Thyroid gland (tissue), 4 donors: ENCODE results near the gene FN3K. TPM values are rescaled to one million over a fixed set of nuclear protein-coding genes. Genes with fewer than 3 reads are reported as not detected.

Experiments used
- DNase-seq, 2 donors: peaks; one replicate each; pipeline ENCODE4 v3.0.0-alpha.2; 2019
- H3K27ac ChIP-seq, 3 donors: fragments of 200-600 bp; sonication (generic); 1 replicate in 2 of 3; 2 replicates in 1 of 3; pipeline ENCODE4 v1.5.1; 2016 to 2019; ENCODE audit warnings: mild to moderate bottlenecking in 1 of 3, moderate library complexity in 1 of 3
- H3K27me3 ChIP-seq: fragments of 200-600 bp; sonication (generic); one replicate; pipeline ENCODE4 v1.5.1; 2019
- H3K36me3 ChIP-seq, 2 donors: fragments of 200-600 bp; sonication (generic); one replicate each; pipeline ENCODE4 v1.5.1; 2016 to 2019
- H3K4me1 ChIP-seq, 2 donors: fragments of 200-600 bp; sonication (generic); one replicate each; pipeline ENCODE4 v1.5.1; 2017 to 2019
- H3K4me3 ChIP-seq, 3 donors: fragments of 200-600 bp; sonication (generic); replicated peaks in 1 of 3; 1 replicate in 2 of 3; 2 replicates in 1 of 3; pipeline ENCODE4 v1.5.1; 2016; ENCODE audit warnings: mild to moderate bottlenecking in 1 of 3
- H3K9me3 ChIP-seq: fragments of 200-600 bp; sonication (generic); one replicate; pipeline ENCODE4 v1.5.1; 2017
- POLR2A ChIP-seq, 2 donors: fragments of 450-650 bp; IDR thresholded peaks; one replicate each; pipeline ENCODE4 v1.6.1; 2017; ENCODE audit warnings: antibody characterized with exemption in 2 of 2, mild to moderate bottlenecking in 2 of 2, moderate library complexity in 1 of 2
- WGBS, 2 donors: methylation state at CpG; one replicate each; pipeline ENCODE4 v1.1.5; 2017; 5-methylcytosine and 5-hydroxymethylcytosine counted together
- intact Hi-C: fragments of 100-400 bp; cut with DNase I; formaldehyde crosslinking; loops from one replicate; pipeline ENCODE4 v1.15.1; 2023
- total RNA-seq, 4 donors: library from RNA; depleted of rRNA; stranded (reverse); fragments of >200 nt; gene quantifications; one replicate each; pipeline ENCODE4 v1.2.3, GENCODE V29; 2016
- TF ChIP-seq, protein P1 (sequence below), 6 experiments: fragments of 200-600 bp in 3 of 6; fragments of 450-650 bp in 3 of 6; sonication (generic) in 3 of 6; IDR thresholded peaks; one replicate each; pipeline ENCODE4 v1.5.1; 2016 to 2019; ENCODE audit warnings: antibody characterized with exemption in 6 of 6, mild to moderate bottlenecking in 2 of 6, inconsistent platforms in 1 of 6, moderate library complexity in 1 of 6

Gene FN3K
- total RNA-seq, 4 donors from 2014 or later = 7.2 to 13.3 (median 12.0) TPM

DNA sequence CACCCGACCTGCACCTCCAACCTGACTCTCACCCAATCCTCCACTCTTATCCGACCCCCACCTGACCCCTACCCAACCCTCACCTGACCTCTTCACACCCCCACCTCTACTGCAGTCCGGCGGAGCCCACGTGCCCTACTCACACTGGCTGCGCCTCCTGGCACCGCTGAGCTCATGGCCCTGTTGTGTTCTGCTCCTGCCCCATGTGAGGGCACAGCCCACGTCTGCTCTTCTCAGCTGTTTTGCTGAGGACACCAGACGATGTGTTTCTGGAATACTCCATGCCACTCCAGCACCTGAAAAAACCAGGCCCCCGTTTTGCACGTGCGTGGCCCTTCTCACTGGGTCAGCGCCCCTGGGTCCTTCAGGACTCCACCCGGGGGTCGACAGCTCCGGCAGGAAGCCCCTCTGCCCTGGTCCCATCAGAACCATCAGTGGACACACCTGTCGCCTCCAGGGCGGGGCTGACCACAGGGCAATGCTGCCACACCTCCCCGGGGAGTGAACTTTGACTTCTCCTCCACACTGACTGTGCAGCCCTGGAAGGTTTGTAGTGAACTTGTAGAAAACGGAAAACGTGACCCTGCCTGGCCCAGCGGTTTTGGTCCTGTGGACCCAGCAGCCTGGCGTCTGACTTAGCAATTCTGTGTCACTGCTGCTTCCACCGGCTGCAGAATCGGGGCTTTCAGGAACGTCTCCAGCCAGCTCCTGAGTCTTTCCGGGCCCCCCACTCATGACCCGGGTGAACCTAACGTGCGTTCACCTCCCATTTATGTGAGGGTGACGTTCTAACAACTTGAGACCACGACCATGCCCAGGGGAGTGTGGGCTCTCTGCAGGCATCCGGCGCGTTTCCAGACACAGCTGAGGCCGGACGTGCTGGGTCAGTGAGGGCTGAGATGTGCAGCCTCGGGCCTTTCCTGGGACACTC, 31.2 kb upstream of the FN3K start:
- TF ChIP-seq, protein P1, sequence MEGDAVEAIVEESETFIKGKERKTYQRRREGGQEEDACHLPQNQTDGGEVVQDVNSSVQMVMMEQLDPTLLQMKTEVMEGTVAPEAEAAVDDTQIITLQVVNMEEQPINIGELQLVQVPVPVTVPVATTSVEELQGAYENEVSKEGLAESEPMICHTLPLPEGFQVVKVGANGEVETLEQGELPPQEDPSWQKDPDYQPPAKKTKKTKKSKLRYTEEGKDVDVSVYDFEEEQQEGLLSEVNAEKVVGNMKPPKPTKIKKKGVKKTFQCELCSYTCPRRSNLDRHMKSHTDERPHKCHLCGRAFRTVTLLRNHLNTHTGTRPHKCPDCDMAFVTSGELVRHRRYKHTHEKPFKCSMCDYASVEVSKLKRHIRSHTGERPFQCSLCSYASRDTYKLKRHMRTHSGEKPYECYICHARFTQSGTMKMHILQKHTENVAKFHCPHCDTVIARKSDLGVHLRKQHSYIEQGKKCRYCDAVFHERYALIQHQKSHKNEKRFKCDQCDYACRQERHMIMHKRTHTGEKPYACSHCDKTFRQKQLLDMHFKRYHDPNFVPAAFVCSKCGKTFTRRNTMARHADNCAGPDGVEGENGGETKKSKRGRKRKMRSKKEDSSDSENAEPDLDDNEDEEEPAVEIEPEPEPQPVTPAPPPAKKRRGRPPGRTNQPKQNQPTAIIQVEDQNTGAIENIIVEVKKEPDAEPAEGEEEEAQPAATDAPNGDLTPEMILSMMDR (IDR thresholded peaks at IDR 0.05) = no peak
- TF ChIP-seq POLR2A (IDR thresholded peaks at IDR 0.05) = no peak
- Histone ChIP-seq H3K27ac (no peak overlapping the region), H3K4me1 (peaks cover 0 to 2% of the 10 kb centered on the region in 2 donors), H3K9me3 (no peaks in the 10 kb centered on the region), H3K36me3 (no peaks in the 10 kb centered on the region), H3K27me3 (no peaks in the 10 kb centered on the region), H3K4me3 (no peak overlapping the region)
- 64 to 67% methylated on average over 29 to 38 of the region's 38 CpGs for WGBS, 2 donors
- no peak for DNase-seq
- intact Hi-C loops = no loop called here

DNA sequence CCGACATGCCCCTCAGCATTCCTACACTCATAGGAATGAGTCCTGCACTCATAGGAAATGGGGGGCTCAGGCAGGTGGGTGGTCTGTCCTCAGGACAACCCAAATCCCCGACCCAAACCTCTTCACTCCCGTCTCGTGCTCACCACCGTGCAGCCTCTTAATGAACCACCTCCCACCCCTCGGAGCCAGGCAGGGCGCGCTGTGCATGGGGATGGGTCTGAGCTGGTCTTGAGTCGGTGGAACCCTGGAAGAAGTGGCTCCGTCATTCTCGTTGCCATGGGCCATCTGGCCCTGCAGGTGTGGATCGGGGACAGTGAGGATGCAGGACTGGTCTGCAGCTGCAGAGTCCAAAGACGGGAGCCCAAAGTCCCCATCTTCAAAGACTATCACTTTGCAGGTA, 30.5 kb upstream of the FN3K start:
- H3K9me3 ChIP-seq = no peaks in the 10 kb centered on the region
- no peaks in the 10 kb centered on the region for H3K36me3 ChIP-seq
- WGBS, 2 donors = 77 to 85% methylated on average over 10 to 13 of the region's 13 CpGs
- no peaks in the 10 kb centered on the region for H3K27me3 ChIP-seq
- no peak overlapping the region for H3K27ac ChIP-seq
- no peak for TF ChIP-seq POLR2A (IDR thresholded peaks at IDR 0.05)
- TF ChIP-seq, protein P1 (IDR thresholded peaks at IDR 0.05) = no peak
- no peak overlapping the region for H3K4me3 ChIP-seq
- intact Hi-C loops = no loop called here
- no peak for DNase-seq
- H3K4me1 ChIP-seq = no peaks in the 10 kb centered on the region

DNA sequence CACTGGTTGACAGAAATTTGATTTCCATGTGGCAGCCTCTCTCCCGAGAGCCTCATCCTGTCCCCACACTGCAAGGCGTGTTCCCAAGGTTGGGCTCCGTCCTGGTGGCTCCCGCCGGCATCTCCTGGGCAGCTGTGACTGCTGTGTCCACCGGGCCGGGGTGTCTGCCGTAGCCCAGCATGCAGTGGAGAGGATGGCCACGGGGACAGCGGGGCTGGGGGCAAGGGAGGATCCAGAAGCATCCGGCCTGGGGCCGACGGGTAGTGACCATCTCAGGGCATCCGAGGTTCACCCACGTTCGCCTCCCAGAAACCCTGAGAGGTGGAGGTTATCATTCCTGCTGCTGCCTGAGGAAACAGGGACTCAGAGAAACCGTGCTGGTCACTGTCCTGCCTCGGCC, 29.7 kb upstream of the FN3K start:
- no peaks in the 10 kb centered on the region for H3K4me1 ChIP-seq
- TF ChIP-seq POLR2A (IDR thresholded peaks at IDR 0.05) = no peak
- TF ChIP-seq, protein P1 (IDR thresholded peaks at IDR 0.05) = no peak
- no peaks in the 10 kb centered on the region for H3K9me3 ChIP-seq
- no peak overlapping the region for H3K4me3 ChIP-seq
- DNase-seq = no peak
- no peaks in the 10 kb centered on the region for H3K27me3 ChIP-seq
- 89 to 94% methylated on average over 5 to 18 of the region's 18 CpGs for WGBS, 2 donors
- intact Hi-C loops = no loop called here
- H3K27ac ChIP-seq = no peak overlapping the region
- H3K36me3 ChIP-seq = no peaks in the 10 kb centered on the region

DNA sequence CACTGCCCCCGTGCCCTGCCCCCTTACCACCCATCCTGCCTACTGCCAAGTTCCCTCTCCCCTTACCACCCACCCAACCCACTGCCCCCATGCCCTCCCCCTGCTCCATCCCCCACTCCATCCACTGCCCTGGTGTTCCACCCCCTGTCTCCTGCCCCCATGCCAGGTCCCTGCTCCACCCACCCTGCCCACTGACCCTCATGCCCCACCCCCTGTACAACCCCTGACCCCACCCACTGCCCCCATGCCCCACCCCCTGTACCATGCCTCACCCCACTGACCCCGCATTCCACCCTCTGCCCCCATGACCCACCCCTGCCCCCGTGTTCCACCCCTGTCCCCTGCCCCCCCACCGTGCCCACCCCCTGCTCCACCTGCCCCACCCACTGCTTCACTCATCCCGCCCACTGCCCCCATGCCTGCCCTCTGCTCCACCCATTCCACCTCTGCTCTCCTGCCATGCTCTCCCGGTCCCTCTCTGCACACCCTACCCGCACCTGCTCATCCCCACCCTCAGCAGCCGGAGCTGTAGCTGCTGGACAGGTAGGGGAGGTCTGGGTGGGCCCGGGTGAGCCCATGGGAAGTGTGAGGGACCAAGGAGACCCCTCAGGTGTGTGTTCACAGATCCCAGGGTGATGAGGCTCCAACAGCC, 26.3 kb upstream of the FN3K start:
- WGBS, 2 donors = 66 to 76% methylated on average over 4 of the region's 9 CpGs
- Histone ChIP-seq H3K27ac (no peak overlapping the region), H3K27me3 (no peaks in the 10 kb centered on the region), H3K4me3 (no peak overlapping the region), H3K9me3 (no peaks in the 10 kb centered on the region), H3K4me1 (no peaks in the 10 kb centered on the region), H3K36me3 (no peaks in the 10 kb centered on the region)
- TF ChIP-seq, protein P1 (IDR thresholded peaks at IDR 0.05) = no peak
- no peak for TF ChIP-seq POLR2A (IDR thresholded peaks at IDR 0.05)
- intact Hi-C loops = no loop called here
- DNase-seq = no peak
